H54 (cell line): ENCODE measurements around the gene SKI.
A peak's percentile ranks its signal among the peaks of the same experiment; 100 is the strongest.

Experiments
- DNase-seq: peaks from one replicate; pipeline ENCODE4 v3.0.0; 2011; ENCODE audit warnings: low spot score, mixed read lengths; ENCODE audit not compliant: insufficient read length
- FAIRE-seq: peaks from 3 replicates; lab custom pipeline; 2011; peaks lifted over from hg19 to GRCh38; lab: Jason Lieb, UNC
- POLR2A ChIP-seq: IDR thresholded peaks from 2 replicates; pipeline ENCODE4 v1.6.1; 2011; ENCODE audit warnings: low read depth, mild to moderate bottlenecking, low read length

The SKI gene

GRCh38 chr1:2228157-2228594 is at the start of gene SKI:
TSS of gene SKI (plus strand) at chr1:2228319. CDS start at chr1:2228767, 448 bp downstream.
- no peak for TF ChIP-seq POLR2A
- FAIRE-seq: no peak
- no peak for DNase-seq

GRCh38 chr1:2178875-2179274 is 49.2 kb upstream of the SKI start:
- no peak for TF ChIP-seq POLR2A
- DNase-seq (no peak), FAIRE-seq (no peak)

GRCh38 chr1:2179283-2180013 is 48.7 kb upstream of the SKI start:
- no peak for DNase-seq
- no peak for TF ChIP-seq POLR2A
- no peak for FAIRE-seq

- no peak for TF ChIP-seq POLR2A
- peak; percentile 42 for DNase-seq
- FAIRE-seq: no peak
Measured at GRCh38 chr1:2180297-2181245, 47.5 kb upstream of the SKI start.

- no peak for TF ChIP-seq POLR2A
- DNase-seq (no peak), FAIRE-seq (no peak)
Measured at GRCh38 chr1:2181271-2181670, 46.8 kb upstream of the SKI start.

- no peak for TF ChIP-seq POLR2A
- no peak for DNase-seq
- FAIRE-seq: no peak
Measured at GRCh38 chr1:2181752-2182151, 46.4 kb upstream of the SKI start.

- FAIRE-seq (no peak), DNase-seq (no peak)
- no peak for TF ChIP-seq POLR2A
Measured at GRCh38 chr1:2182376-2182775, 45.7 kb upstream of the SKI start.

GRCh38 chr1:2183937-2184334 is 44.2 kb upstream of the SKI start:
- DNase-seq: no peak
- no peak for TF ChIP-seq POLR2A
- no peak for FAIRE-seq

- FAIRE-seq (no peak), DNase-seq (no peak)
- TF ChIP-seq POLR2A: no peak
Measured at GRCh38 chr1:2184531-2184930, 43.6 kb upstream of the SKI start.

GRCh38 chr1:2184934-2185333 is 43.2 kb upstream of the SKI start:
- no peak for TF ChIP-seq POLR2A
- DNase-seq (no peak), FAIRE-seq (no peak)

GRCh38 chr1:2185880-2186855 is 42.0 kb upstream of the SKI start:
- no peak for TF ChIP-seq POLR2A
- FAIRE-seq (no peak), DNase-seq (no peak)

GRCh38 chr1:2186901-2187300 is 41.2 kb upstream of the SKI start:
- no peak for DNase-seq
- TF ChIP-seq POLR2A: no peak
- no peak for FAIRE-seq

GRCh38 chr1:2187619-2188018 is 40.5 kb upstream of the SKI start:
- DNase-seq (no peak), FAIRE-seq (no peak)
- TF ChIP-seq POLR2A: no peak
